HepG2 (cell line): ENCODE measurements around the gene HDAC10. TPM values are rescaled to one million over a fixed set of nuclear protein-coding genes. Genes with fewer than 3 reads are reported as not detected.

Experiments
- ARNT2 ChIP-seq: sonication (generic); formaldehyde crosslinking; IDR thresholded peaks from 2 replicates; pipeline ENCODE4 v1.8.0; 2022; ENCODE audit warnings: mild to moderate bottlenecking, low read depth, missing genetic modification reagents, moderate library complexity
- CSRNP2 ChIP-seq: sonication (generic); formaldehyde crosslinking; conservative IDR thresholded peaks from 2 replicates; pipeline ENCODE4 v1.8.0; 2022; ENCODE audit warnings: low read depth, missing genetic modification reagents
- GTF2F1 ChIP-seq: fragments of 150-350 bp; IDR thresholded peaks from 2 replicates; pipeline ENCODE4 v1.6.1; 2014; ENCODE audit warnings: low read length
- IKZF5 ChIP-seq: IDR thresholded peaks from 2 replicates; pipeline ENCODE4 v1.6.1; 2018; ENCODE audit warnings: missing genetic modification reagents, mild to moderate bottlenecking, missing compliant biosample characterization
- MEIS1 ChIP-seq: sonication (generic); formaldehyde crosslinking; IDR thresholded peaks from 2 replicates; pipeline ENCODE4 v1.9.0; 2021; ENCODE audit warnings: mild to moderate bottlenecking, missing genetic modification reagents, moderate library complexity, borderline replicate concordance
- MTF2 ChIP-seq: sonication (generic); formaldehyde crosslinking; IDR thresholded peaks from 2 replicates; pipeline ENCODE4 v1.5.0; 2020; ENCODE audit warnings: missing genetic modification reagents, borderline replicate concordance
- POGZ ChIP-seq: sonication (generic); formaldehyde crosslinking; IDR thresholded peaks from 2 replicates; pipeline ENCODE4 v1.4.0; 2020; ENCODE audit warnings: mild to moderate bottlenecking, missing genetic modification reagents
- RBAK ChIP-seq: sonication (generic); formaldehyde crosslinking; IDR thresholded peaks from 2 replicates; pipeline ENCODE4 v1.5.1; 2020; ENCODE audit warnings: mild to moderate bottlenecking, missing genetic modification reagents
- SMARCC2 ChIP-seq: fragments of 450-650 bp; IDR thresholded peaks from 2 replicates; pipeline ENCODE4 v1.6.1; 2017; ENCODE audit warnings: antibody characterized with exemption, mild to moderate bottlenecking
- TBP ChIP-seq: sonication (generic); formaldehyde crosslinking; IDR thresholded peaks from 2 replicates; pipeline ENCODE4 v1.5.0; 2020; ENCODE audit warnings: missing genetic modification reagents
- TCF7L2 ChIP-seq: IDR thresholded peaks from 2 replicates; pipeline ENCODE4 v1.6.1; 2011; ENCODE audit warnings: mild to moderate bottlenecking, low read depth, low read length, moderate library complexity
- THAP11 ChIP-seq: IDR thresholded peaks from 2 replicates; pipeline ENCODE4 v1.6.1; 2016; ENCODE audit warnings: missing biosample characterization, missing genetic modification reagents
- TMF1 ChIP-seq: sonication (generic); formaldehyde crosslinking; IDR thresholded peaks from 2 replicates; pipeline ENCODE4 v1.8.1; 2022; ENCODE audit warnings: low read depth, missing genetic modification reagents
- XBP1 ChIP-seq: sonication (generic); formaldehyde crosslinking; IDR thresholded peaks from 2 replicates; pipeline ENCODE4 v1.5.0; 2020; ENCODE audit warnings: missing genetic modification reagents
- ZEB1 ChIP-seq: IDR thresholded peaks from 2 replicates; pipeline ENCODE4 v1.6.1; 2012; ENCODE audit warnings: mild to moderate bottlenecking, low read depth, inconsistent platforms; ENCODE audit not compliant: insufficient replicate concordance
- ZFP1 ChIP-seq: IDR thresholded peaks from 2 replicates; pipeline ENCODE4 v1.6.1; 2016
- ZNF33A ChIP-seq: sonication (generic); formaldehyde crosslinking; IDR thresholded peaks from 2 replicates; pipeline ENCODE4 v1.5.1; 2020; ENCODE audit warnings: missing genetic modification reagents, mild to moderate bottlenecking, moderate library complexity, borderline replicate concordance
- ZNF777 ChIP-seq: sonication (generic); formaldehyde crosslinking; IDR thresholded peaks from 2 replicates; pipeline ENCODE4 v1.4.0; 2020; ENCODE audit warnings: missing genetic modification reagents
- polyA plus RNA-seq, 8 experiments: library from polyadenylated mRNA; depleted of rRNA in 3 of 8; stranded (reverse) in 7 of 8; unstranded in 1 of 8; fragments of >200 nt; fragmentation: Illumina TruSeq in 4 of 8; extraction: Trizol in 4 of 8; gene quantifications; 2 replicates each; pipeline versions ENCODE4 v1.2.1 to v1.2.3, GENCODE V29; 2011 to 2016; ENCODE audit warnings: low read depth in 4 of 8, missing spikeins in 1 of 8, mixed read lengths in 1 of 8; ENCODE audit not compliant: insufficient read depth in 1 of 8
- total RNA-seq, 5 experiments: library from RNA; depleted of rRNA; stranded (reverse); fragments of >200 nt; fragmentation: Illumina TruSeq; extraction: Trizol; gene quantifications; 2 replicates each; pipeline ENCODE4 v1.2.3, GENCODE V29; 2016; ENCODE audit warnings: low read depth in 1 of 5
- TF ChIP-seq, protein P1 (sequence below): sonication (generic); formaldehyde crosslinking; IDR thresholded peaks from 2 replicates; pipeline ENCODE4 v1.4.0; 2020; ENCODE audit warnings: missing genetic modification reagents, borderline replicate concordance
- TF ChIP-seq, protein P2 (sequence below): sonication (generic); formaldehyde crosslinking; conservative IDR thresholded peaks from 2 replicates; pipeline ENCODE4 v1.4.0; 2020; ENCODE audit warnings: missing genetic modification reagents

HDAC10 gene
- total and polyA plus RNA-seq, 2 of the 13 experiments (the other 11 are each of a cell fraction or from before 2014, with no cell fraction given), result 13.9 to 14.9 TPM

GRCh38 chr22:50244420-50245213 lies 6.4 kb downstream of the HDAC10 start, which contains the start of gene TUBGCP6 (continued):
- TF ChIP-seq, protein P1, sequence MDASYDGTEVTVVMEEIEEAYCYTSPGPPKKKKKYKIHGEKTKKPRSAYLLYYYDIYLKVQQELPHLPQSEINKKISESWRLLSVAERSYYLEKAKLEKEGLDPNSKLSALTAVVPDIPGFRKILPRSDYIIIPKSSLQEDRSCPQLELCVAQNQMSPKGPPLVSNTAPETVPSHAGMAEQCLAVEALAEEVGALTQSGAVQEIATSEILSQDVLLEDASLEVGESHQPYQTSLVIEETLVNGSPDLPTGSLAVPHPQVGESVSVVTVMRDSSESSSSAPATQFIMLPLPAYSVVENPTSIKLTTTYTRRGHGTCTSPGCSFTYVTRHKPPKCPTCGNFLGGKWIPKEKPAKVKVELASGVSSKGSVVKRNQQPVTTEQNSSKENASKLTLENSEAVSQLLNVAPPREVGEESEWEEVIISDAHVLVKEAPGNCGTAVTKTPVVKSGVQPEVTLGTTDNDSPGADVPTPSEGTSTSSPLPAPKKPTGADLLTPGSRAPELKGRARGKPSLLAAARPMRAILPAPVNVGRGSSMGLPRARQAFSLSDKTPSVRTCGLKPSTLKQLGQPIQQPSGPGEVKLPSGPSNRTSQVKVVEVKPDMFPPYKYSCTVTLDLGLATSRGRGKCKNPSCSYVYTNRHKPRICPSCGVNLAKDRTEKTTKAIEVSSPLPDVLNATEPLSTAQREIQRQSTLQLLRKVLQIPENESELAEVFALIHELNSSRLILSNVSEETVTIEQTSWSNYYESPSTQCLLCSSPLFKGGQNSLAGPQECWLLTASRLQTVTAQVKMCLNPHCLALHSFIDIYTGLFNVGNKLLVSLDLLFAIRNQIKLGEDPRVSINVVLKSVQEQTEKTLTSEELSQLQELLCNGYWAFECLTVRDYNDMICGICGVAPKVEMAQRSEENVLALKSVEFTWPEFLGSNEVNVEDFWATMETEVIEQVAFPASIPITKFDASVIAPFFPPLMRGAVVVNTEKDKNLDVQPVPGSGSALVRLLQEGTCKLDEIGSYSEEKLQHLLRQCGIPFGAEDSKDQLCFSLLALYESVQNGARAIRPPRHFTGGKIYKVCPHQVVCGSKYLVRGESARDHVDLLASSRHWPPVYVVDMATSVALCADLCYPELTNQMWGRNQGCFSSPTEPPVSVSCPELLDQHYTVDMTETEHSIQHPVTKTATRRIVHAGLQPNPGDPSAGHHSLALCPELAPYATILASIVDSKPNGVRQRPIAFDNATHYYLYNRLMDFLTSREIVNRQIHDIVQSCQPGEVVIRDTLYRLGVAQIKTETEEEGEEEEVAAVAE (CRISPR knock-in tag), result peak; percentile 72; the same call in 1 of the 2 replicates
- 0 out of 2 replicates have a peak, but pooled peaks have one; percentile 53 for TF ChIP-seq ZFP1 (CRISPR knock-in tag)
- TF ChIP-seq SMARCC2, result no peak
- no peak for TF ChIP-seq XBP1 (CRISPR knock-in tag)
- peak; percentile 77 for TF ChIP-seq POGZ (CRISPR knock-in tag)
- no peak for TF ChIP-seq MTF2 (CRISPR knock-in tag)
- no peak for TF ChIP-seq RBAK
- no peak; the same call in none of the 2 replicates for TF ChIP-seq MEIS1
- TF ChIP-seq TBP (CRISPR knock-in tag), result no peak
- peak; percentile 53; the same call in 1 of the 2 replicates for TF ChIP-seq ZNF777 (CRISPR knock-in tag)
- TF ChIP-seq TCF7L2, result no peak
- peak; percentile 67; the same call in 1 of the 2 replicates for TF ChIP-seq IKZF5 (CRISPR knock-in tag)
- TF ChIP-seq ZNF33A (CRISPR knock-in tag), result no peak
- TF ChIP-seq TMF1 (CRISPR knock-in tag), result peak; percentile 89; the same call in 1 of the 2 replicates
- no peak for TF ChIP-seq GTF2F1
- TF ChIP-seq ZEB1, result peak; percentile 48
- TF ChIP-seq THAP11 (CRISPR knock-in tag), result peak; percentile 96
- TF ChIP-seq, protein P2, sequence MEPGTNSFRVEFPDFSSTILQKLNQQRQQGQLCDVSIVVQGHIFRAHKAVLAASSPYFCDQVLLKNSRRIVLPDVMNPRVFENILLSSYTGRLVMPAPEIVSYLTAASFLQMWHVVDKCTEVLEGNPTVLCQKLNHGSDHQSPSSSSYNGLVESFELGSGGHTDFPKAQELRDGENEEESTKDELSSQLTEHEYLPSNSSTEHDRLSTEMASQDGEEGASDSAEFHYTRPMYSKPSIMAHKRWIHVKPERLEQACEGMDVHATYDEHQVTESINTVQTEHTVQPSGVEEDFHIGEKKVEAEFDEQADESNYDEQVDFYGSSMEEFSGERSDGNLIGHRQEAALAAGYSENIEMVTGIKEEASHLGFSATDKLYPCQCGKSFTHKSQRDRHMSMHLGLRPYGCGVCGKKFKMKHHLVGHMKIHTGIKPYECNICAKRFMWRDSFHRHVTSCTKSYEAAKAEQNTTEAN (CRISPR knock-in tag), result peak; percentile 25; the same call in 1 of the 2 replicates
- TF ChIP-seq CSRNP2 (CRISPR knock-in tag), result no peak
- TF ChIP-seq ARNT2 (CRISPR knock-in tag), result peak; percentile 83
